ENCODE results near the gene CEP128.
A peak's percentile ranks its signal among the peaks of the same experiment; 100 is the strongest.

CEP128 gene

GRCh38 chr14:80868260-80868659, 73.3 kb downstream of the CEP128 start:
- FAIRE-seq, result no peak

GRCh38 chr14:80867798-80868197, 73.7 kb downstream of the CEP128 start:
- no peak for FAIRE-seq

GRCh38 chr14:80867091-80867490, 74.4 kb downstream of the CEP128 start:
- no peak for FAIRE-seq

GRCh38 chr14:80865565-80865964, 76.0 kb downstream of the CEP128 start:
- no peak for FAIRE-seq

GRCh38 chr14:80862983-80863382, 78.6 kb downstream of the CEP128 start:
- no peak for FAIRE-seq

- FAIRE-seq, result no peak
Observed at GRCh38 chr14:80862541-80862940, 79.0 kb downstream of the CEP128 start.

- FAIRE-seq, result peak; percentile 81
Observed at GRCh38 chr14:80850197-80850814, 91.2 kb downstream of the CEP128 start.

GRCh38 chr14:80847070-80847469, 94.5 kb downstream of the CEP128 start:
- FAIRE-seq, result no peak

GRCh38 chr14:80845856-80846255, 95.7 kb downstream of the CEP128 start:
- no peak for FAIRE-seq

- FAIRE-seq, result no peak
Observed at GRCh38 chr14:80844872-80845271, 96.7 kb downstream of the CEP128 start.

GRCh38 chr14:80839743-80840142, 101.8 kb downstream of the CEP128 start:
- no peak for FAIRE-seq

- no peak for FAIRE-seq
Observed at GRCh38 chr14:80809663-80810062, 131.9 kb downstream of the CEP128 start.

- no peak for FAIRE-seq
Observed at GRCh38 chr14:80805136-80805535, 136.4 kb downstream of the CEP128 start.

- no peak for FAIRE-seq
Observed at GRCh38 chr14:80798878-80799277, 142.7 kb downstream of the CEP128 start.

GRCh38 chr14:80798211-80798610, 143.3 kb downstream of the CEP128 start:
- FAIRE-seq, result no peak

GRCh38 chr14:80792771-80793170, 148.8 kb downstream of the CEP128 start:
- no peak for FAIRE-seq

- FAIRE-seq, result no peak
Observed at GRCh38 chr14:80787876-80788275, 153.7 kb downstream of the CEP128 start.

GRCh38 chr14:80784820-80785219, 156.7 kb downstream of the CEP128 start:
- FAIRE-seq, result no peak

GRCh38 chr14:80781972-80782367, 159.6 kb downstream of the CEP128 start:
- no peak for FAIRE-seq

GRCh38 chr14:80780500-80780899, 161.0 kb downstream of the CEP128 start:
- FAIRE-seq, result no peak

- FAIRE-seq, result no peak
Observed at GRCh38 chr14:80776657-80777056, 164.9 kb downstream of the CEP128 start.

- peak; percentile 11 for FAIRE-seq
Observed at GRCh38 chr14:80776186-80776585, 165.4 kb downstream of the CEP128 start.

GRCh38 chr14:80772504-80772903, 169.0 kb downstream of the CEP128 start:
- no peak for FAIRE-seq

- no peak for FAIRE-seq
Observed at GRCh38 chr14:80771201-80771600, 170.3 kb downstream of the CEP128 start.

- FAIRE-seq, result no peak
Observed at GRCh38 chr14:80770114-80770908, 171.2 kb downstream of the CEP128 start.

All from TTC549 (cell line).